ENCODE measurements around the gene SNX27. TPM values are rescaled to one million over a fixed set of nuclear protein-coding genes. Genes with fewer than 3 reads are reported as not detected.

Gene SNX27
- polyA plus RNA-seq, 3 donors, result 40.1 to 57.1 (median 47.6) TPM

DNA sequence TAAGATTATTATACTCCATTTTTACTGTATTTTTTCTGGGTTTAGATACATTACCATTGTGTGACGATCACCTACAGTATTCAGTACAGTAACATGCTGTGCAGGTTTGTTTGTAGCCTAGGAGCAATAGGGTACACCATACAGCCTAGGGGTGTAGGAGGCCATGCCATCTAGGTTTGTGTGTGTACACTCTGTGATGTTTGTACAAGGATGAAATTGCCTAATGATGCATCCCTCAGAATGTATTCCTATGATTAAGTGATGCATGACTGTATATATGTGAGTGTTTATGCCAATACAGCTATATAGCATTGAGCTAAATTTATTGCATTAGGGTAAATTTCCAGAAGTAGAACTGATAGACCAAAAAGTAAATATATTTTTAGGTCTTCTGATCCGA is 48.5 kb upstream of the SNX27 start:
- H3K9ac ChIP-seq (ENCODE audit: insufficient read depth, low read length, poor library complexity, severe bottlenecking), result no peak overlapping the region
- Mint-ChIP-seq H3K27ac (no peak overlapping the region), H3K27me3 (ENCODE audit: low read depth in 3 of 3) (peaks cover 1 to 4% (median 3%) of the 10 kb centered on the region in 3 donors), H3K9me3 (no peaks in the 10 kb centered on the region), H3K4me1 (peaks cover 14% of the 10 kb centered on the region), H3K36me3 (peaks cover 3 to 5% of the 10 kb centered on the region in 2 donors), H3K4me3 (no peak overlapping the region)
- H3K36me3 ChIP-seq (replicated peaks in 1 of 2; ENCODE audit: control insufficient read depth in 1 of 2, insufficient read depth in 2 of 2, low read length in 2 of 2), result no peaks in the 10 kb centered on the region
- TF ChIP-seq, protein P1, sequence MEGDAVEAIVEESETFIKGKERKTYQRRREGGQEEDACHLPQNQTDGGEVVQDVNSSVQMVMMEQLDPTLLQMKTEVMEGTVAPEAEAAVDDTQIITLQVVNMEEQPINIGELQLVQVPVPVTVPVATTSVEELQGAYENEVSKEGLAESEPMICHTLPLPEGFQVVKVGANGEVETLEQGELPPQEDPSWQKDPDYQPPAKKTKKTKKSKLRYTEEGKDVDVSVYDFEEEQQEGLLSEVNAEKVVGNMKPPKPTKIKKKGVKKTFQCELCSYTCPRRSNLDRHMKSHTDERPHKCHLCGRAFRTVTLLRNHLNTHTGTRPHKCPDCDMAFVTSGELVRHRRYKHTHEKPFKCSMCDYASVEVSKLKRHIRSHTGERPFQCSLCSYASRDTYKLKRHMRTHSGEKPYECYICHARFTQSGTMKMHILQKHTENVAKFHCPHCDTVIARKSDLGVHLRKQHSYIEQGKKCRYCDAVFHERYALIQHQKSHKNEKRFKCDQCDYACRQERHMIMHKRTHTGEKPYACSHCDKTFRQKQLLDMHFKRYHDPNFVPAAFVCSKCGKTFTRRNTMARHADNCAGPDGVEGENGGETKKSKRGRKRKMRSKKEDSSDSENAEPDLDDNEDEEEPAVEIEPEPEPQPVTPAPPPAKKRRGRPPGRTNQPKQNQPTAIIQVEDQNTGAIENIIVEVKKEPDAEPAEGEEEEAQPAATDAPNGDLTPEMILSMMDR (IDR thresholded peaks at IDR 0.05), result no peak
- H3K27ac ChIP-seq (ENCODE audit: low read depth in 1 of 2, low read length in 2 of 2), result no peak overlapping the region
- no CpG with 5 or more reads among the region's 2 CpGs for WGBS (ENCODE audit: insufficient coverage)
- DNase-seq, result no peak
- H3K4me1 ChIP-seq (ENCODE audit: control insufficient read depth in 1 of 2, insufficient read depth in 2 of 2, low read length in 2 of 2), result peaks cover 8 to 10% of the 10 kb centered on the region in 2 donors
- no peaks in the 10 kb centered on the region for H3K9me3 ChIP-seq (replicated peaks in 1 of 2; ENCODE audit: control insufficient read depth in 1 of 2, insufficient read depth in 1 of 2, low read length in 2 of 2)
- H3K4me2 ChIP-seq (replicated peaks; ENCODE audit: extremely low read depth, low read length, poor library complexity, severe bottlenecking), result no peak overlapping the region
- H3K27me3 ChIP-seq (ENCODE audit: control insufficient read depth in 2 of 2, insufficient read depth in 2 of 2, low read length in 2 of 2), result no peaks in the 10 kb centered on the region
- H3K79me2 ChIP-seq (ENCODE audit: insufficient read depth, low read length), result no peaks in the 10 kb centered on the region
- no peak overlapping the region for H2AFZ ChIP-seq (ENCODE audit: insufficient read depth, low read depth, low read length, poor library complexity, severe bottlenecking)
- no peak overlapping the region for H3K4me3 ChIP-seq (replicated peaks in 1 of 3; ENCODE audit: low read depth in 2 of 3, low read length in 3 of 3)
- no peaks in the 10 kb centered on the region for H4K20me1 ChIP-seq (ENCODE audit: insufficient read depth, low read length)
- intact Hi-C loops (cut with micrococcal nuclease), result no loop called here

DNA sequence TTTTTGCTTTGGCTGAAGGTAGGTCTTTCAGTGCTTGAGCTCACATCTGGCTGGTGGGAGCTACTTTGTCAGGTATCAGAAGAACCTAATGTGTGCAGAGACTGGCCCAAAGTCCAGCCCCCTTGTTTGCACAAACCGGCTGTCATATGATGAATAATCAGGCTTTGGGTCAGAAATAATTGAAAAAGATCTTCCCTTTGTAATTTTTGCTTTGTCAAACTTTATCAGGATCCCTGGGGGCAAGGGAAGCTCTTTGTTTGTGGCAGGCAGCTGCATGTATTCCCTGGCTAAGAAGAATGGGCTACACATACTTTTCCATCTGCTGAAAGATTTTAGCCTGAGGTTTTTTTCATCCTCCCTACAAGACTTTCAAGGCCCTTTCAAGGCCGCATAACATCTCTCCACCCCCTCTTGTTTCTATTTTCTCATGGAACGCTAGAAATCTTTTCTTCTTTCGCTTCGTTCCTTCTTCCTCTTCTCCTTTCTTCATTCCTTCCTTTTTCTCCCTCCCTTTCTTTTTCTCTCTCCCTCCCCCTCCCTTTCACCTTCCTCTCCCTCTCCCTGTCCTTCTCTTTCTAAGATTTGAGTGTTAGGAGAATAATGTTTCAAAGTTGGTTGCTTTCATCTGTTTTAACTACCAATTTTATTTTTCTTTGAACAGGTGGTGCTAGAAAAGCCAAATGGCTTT is 46.2 kb upstream of the SNX27 start:
- intact Hi-C loops (cut with micrococcal nuclease), result no loop called here
- no peaks in the 10 kb centered on the region for H4K20me1 ChIP-seq (ENCODE audit: insufficient read depth, low read length)
- H2AFZ ChIP-seq (ENCODE audit: insufficient read depth, low read depth, low read length, poor library complexity, severe bottlenecking), result no peak overlapping the region
- no peaks in the 10 kb centered on the region for H3K27me3 ChIP-seq (ENCODE audit: control insufficient read depth in 2 of 2, insufficient read depth in 2 of 2, low read length in 2 of 2)
- TF ChIP-seq, protein P1 (IDR thresholded peaks at IDR 0.05), result no peak
- no peaks in the 10 kb centered on the region for H3K79me2 ChIP-seq (ENCODE audit: insufficient read depth, low read length)
- H3K27ac ChIP-seq (ENCODE audit: low read depth in 1 of 2, low read length in 2 of 2), result no peak overlapping the region
- H3K4me2 ChIP-seq (replicated peaks; ENCODE audit: extremely low read depth, low read length, poor library complexity, severe bottlenecking), result no peak overlapping the region
- H3K9me3 ChIP-seq (replicated peaks in 1 of 2; ENCODE audit: control insufficient read depth in 1 of 2, insufficient read depth in 1 of 2, low read length in 2 of 2), result no peaks in the 10 kb centered on the region
- H3K4me1 Mint-ChIP-seq, result peaks cover 7% of the 10 kb centered on the region
- no peaks in the 10 kb centered on the region for H3K9me3 Mint-ChIP-seq
- no peak overlapping the region for H3K4me3 ChIP-seq (replicated peaks in 1 of 3; ENCODE audit: low read depth in 2 of 3, low read length in 3 of 3)
- peaks cover 0 to 4% (median 0%) of the 10 kb centered on the region in 3 donors for H3K27me3 Mint-ChIP-seq (ENCODE audit: low read depth in 3 of 3)
- H3K4me1 ChIP-seq (ENCODE audit: control insufficient read depth in 1 of 2, insufficient read depth in 2 of 2, low read length in 2 of 2), result no peaks in the 10 kb centered on the region
- peaks cover 3 to 5% of the 10 kb centered on the region in 2 donors for H3K36me3 Mint-ChIP-seq
- H3K27ac Mint-ChIP-seq, result peak overlapping the region in 1 of 7 donors; percentile 20
- H3K4me3 Mint-ChIP-seq, result no peak overlapping the region
- H3K9ac ChIP-seq (ENCODE audit: insufficient read depth, low read length, poor library complexity, severe bottlenecking), result no peak overlapping the region
- DNase-seq, result no peak
- 33% methylated on average over 4 of the region's 5 CpGs for WGBS (ENCODE audit: insufficient coverage)
- no peaks in the 10 kb centered on the region for H3K36me3 ChIP-seq (replicated peaks in 1 of 2; ENCODE audit: control insufficient read depth in 1 of 2, insufficient read depth in 2 of 2, low read length in 2 of 2)
